Fibroblast of the aortic adventitia (primary cell): ENCODE results near the gene FARP1. TPM values are rescaled to one million over a fixed set of nuclear protein-coding genes. Genes with fewer than 3 reads are reported as not detected.

Experiments
- DNase-seq: peaks from one replicate; pipeline ENCODE4 v3.0.0-alpha.2; 2010; ENCODE audit warnings: low read depth
- H3K4me3 ChIP-seq: 2 replicates; pipeline ENCODE4 v1.5.1; 2011; ENCODE audit warnings: low read depth, mild to moderate bottlenecking, control low read depth, low read length, moderate library complexity
- CTCF ChIP-seq: IDR thresholded peaks from 2 replicates; pipeline ENCODE4 v1.5.1; 2011; ENCODE audit warnings: mild to moderate bottlenecking, low read length, control low read depth, inconsistent platforms; ENCODE audit not compliant: insufficient read depth
- total RNA-seq: library from RNA; depleted of rRNA; stranded (reverse); fragments of >200 nt; gene quantifications from 2 replicates; pipeline ENCODE4 v1.2.3, GENCODE V29; 2012; ENCODE audit warnings: low replicate concordance

Gene FARP1
- total RNA-seq, 1 donor = 16.2 TPM

- no peak for DNase-seq
- H3K4me3 ChIP-seq = no peak overlapping the region
- no peak for TF ChIP-seq CTCF
Observed at GRCh38 chr13:98215508-98215907, 72.6 kb downstream of the FARP1 start.

DNA sequence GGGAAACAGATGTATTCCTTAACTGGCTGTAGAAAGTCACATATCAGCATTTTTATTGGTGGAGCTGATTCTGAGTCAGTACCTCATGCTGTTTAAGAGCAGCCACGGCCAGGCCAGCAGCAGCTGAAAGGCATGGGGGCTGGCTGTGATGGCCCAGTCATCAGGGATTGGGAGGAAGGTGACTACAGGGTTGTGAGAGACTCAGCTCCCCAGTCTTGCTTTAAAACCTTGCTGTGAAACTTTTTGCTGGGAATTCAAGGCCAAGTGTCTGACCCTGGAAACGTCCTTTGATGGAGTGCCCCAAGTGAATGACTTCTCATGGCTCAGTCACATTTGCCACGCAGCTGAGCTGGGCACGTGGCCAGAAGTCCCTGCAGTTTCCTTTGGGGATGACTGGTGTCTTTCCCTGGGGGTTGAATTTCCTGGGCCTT, 73.3 kb downstream of the FARP1 start:
- TF ChIP-seq CTCF = no peak
- peak; percentile 55 for DNase-seq
- H3K4me3 ChIP-seq = no peak overlapping the region

DNA sequence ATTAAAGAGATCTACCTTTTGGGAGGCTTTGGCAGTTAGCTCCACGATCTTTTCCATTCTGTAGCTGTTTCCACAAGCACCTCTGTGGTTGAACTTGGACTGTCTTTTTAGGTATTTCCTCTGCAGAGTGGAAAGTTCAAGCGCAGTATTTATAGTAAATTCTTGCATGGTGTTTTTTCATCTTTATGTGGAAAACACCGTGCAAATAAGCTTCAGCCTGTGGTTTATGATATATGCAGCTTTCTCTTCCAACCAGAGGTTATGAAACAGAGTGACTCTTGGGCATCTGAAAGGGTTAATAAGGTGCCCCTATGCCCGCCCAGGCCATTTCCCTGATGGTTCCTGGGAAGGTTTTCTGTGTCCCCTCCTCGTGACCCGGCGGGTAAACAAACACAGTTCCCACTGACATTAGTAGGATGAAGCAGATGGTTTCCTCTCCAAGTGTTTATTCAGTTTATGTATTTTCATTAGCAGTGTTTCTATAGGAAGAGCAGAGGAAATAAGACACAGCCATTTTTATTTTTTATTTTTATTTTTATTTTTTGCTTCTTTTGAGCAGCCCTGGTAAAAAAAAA, 73.9 kb downstream of the FARP1 start:
- TF ChIP-seq CTCF = no peak
- H3K4me3 ChIP-seq = no peak overlapping the region
- DNase-seq = no peak

DNA sequence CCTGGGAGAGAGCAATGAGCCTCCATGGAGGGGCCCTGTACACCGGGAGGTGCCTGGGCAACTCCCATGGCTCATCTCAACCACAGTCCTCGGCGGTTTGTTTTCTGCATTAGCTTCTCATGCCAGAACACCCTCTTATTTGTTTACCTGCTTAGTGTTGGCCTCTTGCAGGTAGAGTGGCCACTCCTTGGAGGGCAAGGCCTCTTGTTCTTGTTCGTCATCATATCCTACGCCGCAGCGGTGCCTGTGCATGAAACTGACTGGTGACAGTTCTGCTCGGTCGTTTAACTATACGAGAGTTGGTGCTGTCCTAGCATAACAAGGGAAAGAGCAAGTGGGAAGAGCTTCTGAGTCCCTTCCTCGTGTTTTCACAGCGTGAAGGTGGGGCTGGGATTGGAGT, 74.7 kb downstream of the FARP1 start:
- no peak for DNase-seq
- no peak for TF ChIP-seq CTCF
- H3K4me3 ChIP-seq = no peak overlapping the region

DNA sequence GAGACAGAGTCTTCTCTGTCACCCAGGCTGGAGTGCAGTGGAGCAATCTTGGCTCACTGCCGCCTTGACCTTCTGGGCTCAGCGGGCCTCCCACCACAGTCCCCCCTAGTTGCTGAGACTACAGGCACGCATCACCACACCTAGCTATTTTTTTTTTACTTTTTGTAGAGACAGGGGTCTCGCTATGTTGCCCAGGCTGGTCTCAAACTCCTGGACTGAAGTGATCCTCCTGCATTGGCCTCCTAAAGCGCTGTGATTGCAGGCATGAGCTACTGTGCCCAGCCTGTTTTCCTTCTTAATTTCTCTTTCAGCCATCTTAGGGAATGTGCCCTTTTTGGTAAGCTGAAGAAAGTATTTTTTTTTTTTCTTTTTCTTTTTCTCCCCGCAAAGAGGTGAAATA, 76.8 kb downstream of the FARP1 start:
- no peak for DNase-seq
- H3K4me3 ChIP-seq = no peak overlapping the region
- no peak for TF ChIP-seq CTCF

GRCh38 chr13:98220271-98220791, 77.4 kb downstream of the FARP1 start:
- no peak for TF ChIP-seq CTCF
- DNase-seq = peak; percentile 84
- H3K4me3 ChIP-seq = no peak overlapping the region

GRCh38 chr13:98221234-98221633, 78.3 kb downstream of the FARP1 start:
- no peak overlapping the region for H3K4me3 ChIP-seq
- peak; percentile 76 for DNase-seq
- no peak for TF ChIP-seq CTCF
